Esophagus muscularis mucosa (tissue), 4 donors: ENCODE data around the gene GPX2. TPM values are rescaled to one million over a fixed set of nuclear protein-coding genes. Genes with fewer than 3 reads are reported as not detected.

Experiments
- DNase-seq: peaks from one replicate; pipeline ENCODE4 v3.0.0-alpha.2; 2017; ENCODE audit errors: extremely low spot score
- H3K27ac ChIP-seq, 4 donors: fragments of 200-600 bp; sonication (generic); replicated peaks in 1 of 4; 1 replicate in 3 of 4; 2 replicates in 1 of 4; pipeline ENCODE4 v1.5.1; 2016 to 2019; ENCODE audit warnings: mild to moderate bottlenecking in 1 of 4
- H3K27me3 ChIP-seq, 4 donors: fragments of 200-600 bp; sonication (generic); one replicate each; pipeline versions ENCODE4 v1.5.1 to v1.6.0; 2016 to 2019
- H3K36me3 ChIP-seq, 4 donors: fragments of 200-600 bp; sonication (generic); one replicate each; pipeline ENCODE4 v1.5.1; 2016 to 2019
- H3K4me1 ChIP-seq, 4 donors: fragments of 200-600 bp; sonication (generic); one replicate each; pipeline ENCODE4 v1.5.1; 2016 to 2019
- H3K4me3 ChIP-seq, 4 donors: fragments of 200-600 bp; sonication (generic); 1 replicate in 2 of 4; 2 replicates in 2 of 4; pipeline ENCODE4 v1.5.1; 2016 to 2019; ENCODE audit warnings: mild to moderate bottlenecking in 4 of 4, moderate library complexity in 1 of 4
- H3K9me3 ChIP-seq, 4 donors: fragments of 200-600 bp; sonication (generic); 1 replicate in 3 of 4; 2 replicates in 1 of 4; pipeline ENCODE4 v1.5.1; 2016 to 2019
- CTCF ChIP-seq, 3 experiments: fragments of 200-600 bp in 2 of 3; fragments of 450-650 bp in 1 of 3; sonication (generic) in 2 of 3; IDR thresholded peaks; one replicate each; pipeline ENCODE4 v1.5.1; 2017 to 2019; ENCODE audit warnings: antibody characterized with exemption in 3 of 3, mild to moderate bottlenecking in 2 of 3, moderate library complexity in 1 of 3
- EP300 ChIP-seq: sonication (generic); formaldehyde crosslinking; IDR thresholded peaks from one replicate; pipeline ENCODE4 v1.6.1; 2017; ENCODE audit warnings: antibody characterized with exemption
- POLR2A ChIP-seq: fragments of 450-650 bp; IDR thresholded peaks from one replicate; pipeline ENCODE4 v1.6.1; 2017; ENCODE audit warnings: antibody characterized with exemption, moderate library complexity, mild to moderate bottlenecking, low read depth
- POLR2AphosphoS5 ChIP-seq, 2 donors: sonication (generic); formaldehyde crosslinking; IDR thresholded peaks; one replicate each; pipeline ENCODE4 v1.6.1; 2017; ENCODE audit warnings: antibody characterized with exemption in 2 of 2
- WGBS: methylation state at CpG from one replicate; pipeline ENCODE4 v1.1.5; 2018; 5-methylcytosine and 5-hydroxymethylcytosine counted together
- intact Hi-C: fragments of 100-400 bp; cut with DNase I; formaldehyde crosslinking; loops from one replicate; pipeline ENCODE4 v1.15.1; 2023
- total RNA-seq, 4 donors: library from RNA; depleted of rRNA; stranded (reverse); fragments of >200 nt; gene quantifications; one replicate each; pipeline versions ENCODE4 v1.1.0 to v1.2.1, GENCODE V29; 2016

The GPX2 gene
- total RNA-seq, 4 donors from 2014 or later = not detected

DNA sequence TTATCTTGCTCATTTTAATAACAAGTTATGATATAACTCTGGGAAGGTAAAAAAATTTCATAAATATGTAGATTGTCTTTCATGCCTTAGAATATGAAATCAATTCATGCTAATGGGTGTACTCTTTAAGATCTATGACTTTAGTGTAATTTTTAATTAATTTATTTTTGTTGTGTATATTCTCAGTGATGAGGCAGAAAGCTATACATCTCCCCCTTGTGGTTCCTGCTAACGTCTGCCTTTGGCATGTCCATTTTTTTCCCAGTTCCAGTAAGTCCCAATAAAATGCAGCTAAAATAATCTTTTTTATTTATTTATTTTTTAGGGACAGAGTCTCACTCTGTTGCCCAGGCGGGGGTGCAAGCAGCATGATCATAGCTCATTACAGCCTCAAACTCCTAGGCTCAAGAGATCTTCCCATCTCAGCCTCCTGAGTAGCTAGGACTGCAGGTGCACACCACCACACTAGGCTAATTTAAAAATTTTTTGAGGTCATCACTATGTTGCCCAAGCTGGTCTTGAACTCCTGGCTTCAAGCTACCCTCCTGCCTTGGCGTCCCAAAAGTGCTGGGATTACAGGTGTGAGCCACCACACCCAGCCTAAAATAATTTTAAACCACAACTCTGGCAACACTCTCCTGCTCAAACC is 31.6 kb downstream of the GPX2 start:
- Histone ChIP-seq H3K4me3 (no peak overlapping the region), H3K27me3 (no peaks in the 10 kb centered on the region), H3K27ac (no peak overlapping the region), H3K4me1 (peaks cover 11 to 17% (median 17%) of the 10 kb centered on the region in 4 donors), H3K9me3 (no peaks in the 10 kb centered on the region), H3K36me3 (no peaks in the 10 kb centered on the region)
- no peak for DNase-seq
- TF ChIP-seq POLR2A (no peak), CTCF (IDR thresholded peaks at IDR 0.05) (peak; percentile 8 to 53 (median 30))
- 23% methylated on average over 3 of the region's 3 CpGs for WGBS
- intact Hi-C loops = no loop called here

DNA sequence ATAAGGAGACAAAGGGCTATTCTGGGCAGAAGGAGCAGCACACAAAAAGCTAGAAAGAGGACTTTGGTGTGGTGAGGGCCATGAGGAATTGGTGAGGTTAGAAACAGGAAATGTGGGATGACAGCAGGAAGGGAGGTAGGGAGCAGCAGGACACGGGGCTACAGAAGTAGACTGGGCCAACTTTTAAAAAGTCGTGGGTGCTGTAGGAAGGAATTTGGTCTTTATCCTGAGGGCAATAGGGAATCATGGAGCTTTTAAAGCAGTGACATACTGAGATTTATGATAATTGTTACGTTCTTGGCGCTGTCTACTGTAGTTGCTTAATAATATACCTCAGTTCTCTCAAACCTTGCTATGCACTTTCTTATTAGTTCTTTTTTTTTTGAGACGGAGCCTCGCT is 36.5 kb downstream of the GPX2 start:
- Histone ChIP-seq H3K4me1 (no peaks in the 10 kb centered on the region), H3K9me3 (no peaks in the 10 kb centered on the region), H3K27ac (no peak overlapping the region), H3K27me3 (peaks cover 0 to 3% (median 0%) of the 10 kb centered on the region in 4 donors), H3K36me3 (no peaks in the 10 kb centered on the region), H3K4me3 (no peak overlapping the region)
- 71% methylated on average over 6 of the region's 6 CpGs for WGBS
- TF ChIP-seq CTCF (IDR thresholded peaks at IDR 0.05) = no peak
- no peak for TF ChIP-seq EP300
- no peak for TF ChIP-seq POLR2AphosphoS5 (IDR thresholded peaks at IDR 0.05)
- TF ChIP-seq POLR2A = no peak
- intact Hi-C loops = loop anchor here (10.0 kb wide), 1 partner anchor 241 kb away; no protein-coding TSS in a partner anchor
- no peak for DNase-seq

- Histone ChIP-seq H3K9me3 (no peaks in the 10 kb centered on the region), H3K36me3 (no peaks in the 10 kb centered on the region), H3K4me3 (no peak overlapping the region), H3K4me1 (no peaks in the 10 kb centered on the region), H3K27me3 (peaks cover 0 to 9% (median 0%) of the 10 kb centered on the region in 4 donors), H3K27ac (no peak overlapping the region)
- TF ChIP-seq POLR2A (no peak), CTCF (IDR thresholded peaks at IDR 0.05) (no peak)
- intact Hi-C loops = loop anchor here (10.0 kb wide), 1 partner anchor 235 kb away; no protein-coding TSS in a partner anchor
- 80% methylated on average over 1 of the region's 1 CpG for WGBS
- no peak for DNase-seq
Observed at GRCh38 chr14:64899958-64900357, 42.6 kb downstream of the GPX2 start.

- Histone ChIP-seq H3K36me3 (no peaks in the 10 kb centered on the region), H3K4me3 (no peak overlapping the region), H3K4me1 (no peaks in the 10 kb centered on the region), H3K9me3 (no peaks in the 10 kb centered on the region), H3K27me3 (peaks cover 0 to 24% (median 0%) of the 10 kb centered on the region in 4 donors), H3K27ac (no peak overlapping the region)
- no peak for TF ChIP-seq POLR2A
- peak; percentile 43 to 56 (median 53) for TF ChIP-seq CTCF (IDR thresholded peaks at IDR 0.05)
- no peak for TF ChIP-seq EP300
- no peak for TF ChIP-seq POLR2AphosphoS5 (IDR thresholded peaks at IDR 0.05)
- intact Hi-C loops = loop anchor here (2.0 kb wide), 1 partner anchor 69 kb away; no protein-coding TSS in a partner anchor
- no peak for DNase-seq
- WGBS = 42% methylated on average over 2 of the region's 2 CpGs
Observed at GRCh38 chr14:64891839-64892375, 50.6 kb downstream of the GPX2 start.
